Effector memory CD8-positive, alpha-beta T cell (primary cell): ENCODE measurements around the gene CLEC9A.
"Not testable (repeated sequence)": the region's sequence is repeated elsewhere in the genome, so short reads cannot be mapped to it uniquely, and the experiment has no call there.

ENCODE experiments used
- ATAC-seq: fragments of 150-1000 bp; cut with Tn5 transposase; replicated peaks from 2 replicates; pipeline ENCODE4 v1.10.0; 2021; ENCODE audit warnings: mild to moderate bottlenecking, moderate library complexity
- DNase-seq, 3 experiments: peaks; one replicate each; pipeline ENCODE4 v3.0.0; 2021
- H3K27ac Mint-ChIP-seq, 2 donors: one replicate each; pipeline ENCODE4 v1.8.0; 2022; ENCODE audit warnings: mild to moderate bottlenecking in 2 of 2, mixed read lengths in 2 of 2, moderate library complexity in 2 of 2
- H3K27me3 Mint-ChIP-seq, 2 donors: one replicate each; pipeline ENCODE4 v1.8.0; 2022; ENCODE audit warnings: mixed read lengths in 2 of 2
- H3K36me3 Mint-ChIP-seq: one replicate; pipeline ENCODE4 v1.8.0; 2022; ENCODE audit warnings: mild to moderate bottlenecking, moderate library complexity, mixed read lengths; ENCODE audit not compliant: insufficient read depth
- H3K4me1 Mint-ChIP-seq, 2 donors: one replicate each; pipeline ENCODE4 v1.8.0; 2022; ENCODE audit warnings: low read depth in 2 of 2, mixed read lengths in 2 of 2
- H3K4me3 Mint-ChIP-seq, 2 donors: one replicate each; pipeline ENCODE4 v1.8.0; 2022; ENCODE audit warnings: mild to moderate bottlenecking in 2 of 2, mixed read lengths in 2 of 2, moderate library complexity in 2 of 2
- H3K9me3 Mint-ChIP-seq, 2 donors: one replicate each; pipeline ENCODE4 v1.8.0; 2022; ENCODE audit warnings: mixed read lengths in 2 of 2
- total RNA-seq, 9 experiments: gene quantifications; one replicate each; lab custom pipeline; 2026; lab: John Stamatoyannopoulos, UW

The CLEC9A gene
- 0 to 0.17 (median 0) reads per million in 9 experiments for total RNA-seq

DNA sequence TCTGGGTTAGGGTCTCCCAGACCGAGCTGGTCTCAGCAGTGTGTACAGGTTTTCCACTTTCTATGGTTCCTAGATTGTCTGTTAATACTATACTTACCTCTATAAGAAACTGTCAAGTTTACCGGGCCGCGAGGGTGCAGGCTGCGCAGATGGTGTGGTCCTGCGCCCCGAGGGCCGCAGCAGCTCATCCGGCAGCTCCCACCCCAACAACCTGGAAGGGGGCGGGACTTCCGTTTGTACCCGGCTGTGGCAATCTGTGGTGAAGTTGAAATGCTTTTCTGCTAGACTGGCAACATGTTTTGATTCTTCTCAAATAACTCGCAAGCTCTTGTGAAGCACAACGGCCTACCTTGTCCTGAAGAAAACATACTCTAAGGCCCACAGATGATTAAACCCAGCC lies at the start of gene CLEC9A:
Gene CLEC9A (plus strand): TSS at position 237 of the 400 bp plus-strand sequence. CDS start 22,006 bp downstream, outside the sequence.
- Mint-ChIP-seq H3K36me3 (peaks cover 3% of the 10 kb centered on the region), H3K9me3 (no peaks in the 10 kb centered on the region), H3K4me3 (no peak within 1 kb of the TSS), H3K27ac (no peak within 1 kb of the TSS), H3K27me3 (peaks cover 18 to 19% of the 10 kb centered on the region in 2 donors), H3K4me1 (no peaks in the 10 kb centered on the region)
- DNase-seq (no peak), ATAC-seq (no peak)

DNA sequence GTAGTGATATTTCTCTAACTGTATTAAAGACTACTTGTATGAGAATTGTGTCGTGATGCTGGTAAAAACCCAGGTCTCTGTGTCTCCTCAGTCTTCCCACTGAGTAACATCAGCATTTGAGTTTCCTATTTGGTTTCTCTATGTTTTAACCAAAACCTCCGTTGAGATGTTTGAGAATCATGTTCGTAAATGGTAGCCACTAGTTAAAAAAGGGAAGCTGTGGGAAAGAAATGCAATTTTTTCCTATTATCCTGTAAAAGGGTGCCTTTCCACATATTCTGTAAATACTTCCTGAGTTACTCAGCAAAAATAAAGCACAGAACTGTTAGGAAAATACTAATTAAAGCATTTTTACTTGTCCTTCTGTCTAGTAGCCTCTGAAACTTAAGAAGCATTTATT lies 38.6 kb upstream of the CLEC9A start:
- Mint-ChIP-seq H3K9me3 (no peaks in the 10 kb centered on the region), H3K4me3 (no peak overlapping the region), H3K36me3 (no peaks in the 10 kb centered on the region), H3K4me1 (no peaks in the 10 kb centered on the region), H3K27ac (no peak overlapping the region), H3K27me3 (peaks cover 31 to 44% of the 10 kb centered on the region in 2 donors)
- ATAC-seq (no peak), DNase-seq (no peak)

DNA sequence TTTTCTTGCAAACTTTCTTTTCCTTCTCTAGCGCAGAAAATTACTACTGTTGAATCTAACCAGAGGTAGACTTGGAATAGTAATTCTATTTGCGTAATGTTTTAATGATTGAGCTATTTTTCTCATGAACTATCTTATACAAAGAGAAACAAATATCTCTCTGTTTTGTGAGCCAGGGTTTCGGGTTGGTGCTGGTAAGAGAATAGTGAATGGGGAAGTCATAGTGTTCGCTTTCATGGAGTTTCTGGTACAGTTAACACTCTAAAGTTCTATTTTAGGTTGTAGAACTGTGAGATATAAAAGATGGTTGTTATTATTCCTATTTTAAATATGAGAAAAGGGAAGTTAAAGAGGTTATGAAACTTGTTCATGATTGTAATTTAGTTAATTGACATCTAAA lies 38.2 kb upstream of the CLEC9A start:
- peaks cover 31 to 44% of the 10 kb centered on the region in 2 donors for H3K27me3 Mint-ChIP-seq

DNA sequence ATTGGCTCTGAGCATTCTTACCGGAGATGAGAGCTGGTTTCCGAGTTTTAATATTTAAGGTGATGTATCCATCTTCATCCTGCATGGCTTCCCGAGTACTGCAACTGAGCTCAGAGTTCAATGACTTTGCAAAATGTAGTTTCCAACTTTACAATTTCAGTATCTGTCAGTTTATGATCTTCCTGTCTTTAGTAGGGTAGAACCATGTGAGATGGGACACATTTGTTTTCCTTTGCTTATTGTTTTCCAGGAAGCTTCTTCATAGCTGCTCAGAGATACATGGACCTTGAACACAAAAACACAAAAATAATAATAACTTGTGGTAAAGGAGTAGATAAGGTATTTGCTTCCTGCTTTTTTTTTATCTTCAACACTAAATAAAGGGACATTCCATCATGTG lies 31.5 kb upstream of the CLEC9A start, which contains the start of gene CLEC1B:
Gene CLEC1B (minus strand): TSS at position 106 of the 400 bp plus-strand sequence. CDS start 21 bp downstream, at position 85.
- no peaks in the 10 kb centered on the region for H3K4me1 Mint-ChIP-seq
- no peaks in the 10 kb centered on the region for H3K36me3 Mint-ChIP-seq
- H3K27ac Mint-ChIP-seq, result no peak within 1 kb of the TSS
- ATAC-seq, result no peak
- H3K4me3 Mint-ChIP-seq, result no peak within 1 kb of the TSS
- DNase-seq, result no peak
- H3K9me3 Mint-ChIP-seq, result no peaks in the 10 kb centered on the region
- H3K27me3 Mint-ChIP-seq, result peaks cover 12 to 29% of the 10 kb centered on the region in 2 donors

More for the DNA sequence above, 38.2 kb upstream of the CLEC9A start:
- DNase-seq (no peak), ATAC-seq (no peak)
- no peak overlapping the region for H3K4me3 Mint-ChIP-seq
- no peak overlapping the region for H3K27ac Mint-ChIP-seq
- H3K36me3 Mint-ChIP-seq, result no peaks in the 10 kb centered on the region
- H3K9me3 Mint-ChIP-seq, result no peaks in the 10 kb centered on the region
- no peaks in the 10 kb centered on the region for H3K4me1 Mint-ChIP-seq

DNA sequence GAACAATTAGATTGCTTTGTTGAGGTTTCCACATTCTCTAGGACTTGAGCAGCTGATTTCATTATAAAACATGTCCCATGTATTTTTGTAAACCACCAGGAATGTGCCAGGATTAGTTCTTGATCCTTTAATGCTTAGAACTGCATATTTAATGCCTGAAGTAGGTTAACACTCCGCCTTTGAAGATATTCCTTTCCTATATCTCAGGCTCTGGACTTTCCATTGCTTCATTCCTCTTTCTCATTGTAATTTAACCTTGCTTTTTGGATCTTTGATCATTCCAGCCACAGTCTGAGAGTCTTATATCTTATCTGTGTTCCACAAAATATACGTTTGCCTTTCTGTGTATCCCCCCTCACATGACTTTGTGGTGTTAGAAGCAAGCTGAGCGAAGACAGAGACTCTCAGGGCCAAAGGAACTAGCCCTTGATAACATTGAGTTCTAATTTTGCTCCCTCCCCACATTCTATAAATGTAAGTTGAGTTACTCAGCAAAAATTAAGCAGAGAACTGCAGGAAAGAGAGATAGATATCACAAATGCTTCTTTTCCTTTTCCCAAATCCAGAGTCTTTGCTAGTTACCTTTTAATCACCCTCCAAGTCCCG lies 29.2 kb upstream of the CLEC9A start:
- Mint-ChIP-seq H3K27me3 (peaks cover 21 to 31% of the 10 kb centered on the region in 2 donors), H3K36me3 (no peaks in the 10 kb centered on the region), H3K9me3 (no peaks in the 10 kb centered on the region), H3K4me1 (no peaks in the 10 kb centered on the region), H3K4me3 (no peak overlapping the region), H3K27ac (no peak overlapping the region)
- DNase-seq (no peak), ATAC-seq (no peak)

DNA sequence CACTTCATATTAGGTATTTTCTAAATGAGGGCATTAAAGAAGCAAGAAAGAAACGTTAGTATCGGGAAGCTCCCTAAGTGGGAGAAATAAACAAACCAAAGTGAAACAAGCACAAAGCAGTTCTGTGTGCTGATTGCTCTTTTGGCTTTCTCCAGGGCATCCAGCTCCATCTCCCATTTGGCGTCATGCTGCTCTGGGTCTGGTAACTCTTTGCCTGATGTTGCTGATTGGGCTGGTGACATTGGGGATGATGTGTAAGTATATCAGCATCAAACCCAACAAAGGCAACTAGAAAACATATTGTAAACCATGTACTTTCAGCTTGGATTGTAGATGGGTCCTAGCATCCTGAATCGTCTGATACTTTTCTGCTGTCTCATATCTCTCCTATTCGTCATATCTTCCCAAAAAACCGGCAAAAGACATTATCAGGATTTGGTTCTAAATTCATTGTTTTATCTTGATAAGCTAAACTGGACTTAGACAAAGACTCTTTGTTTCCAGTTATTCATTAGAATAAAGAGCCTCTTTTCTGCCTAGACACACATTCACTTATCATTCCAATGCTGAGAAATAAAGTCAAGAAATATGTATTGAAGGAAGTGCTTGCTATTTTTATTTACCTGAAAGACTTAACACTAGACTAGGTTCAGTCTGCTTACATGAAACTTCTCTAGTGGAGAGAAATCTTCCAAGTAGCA lies 17.7 kb upstream of the CLEC9A start:
- Mint-ChIP-seq H3K27me3 (peaks cover 48 to 57% of the 10 kb centered on the region in 2 donors), H3K9me3 (no peaks in the 10 kb centered on the region), H3K36me3 (peaks cover 3% of the 10 kb centered on the region), H3K27ac (no peak overlapping the region), H3K4me1 (no peaks in the 10 kb centered on the region), H3K4me3 (no peak overlapping the region)
- DNase-seq, result no peak
- ATAC-seq, result no peak

DNA sequence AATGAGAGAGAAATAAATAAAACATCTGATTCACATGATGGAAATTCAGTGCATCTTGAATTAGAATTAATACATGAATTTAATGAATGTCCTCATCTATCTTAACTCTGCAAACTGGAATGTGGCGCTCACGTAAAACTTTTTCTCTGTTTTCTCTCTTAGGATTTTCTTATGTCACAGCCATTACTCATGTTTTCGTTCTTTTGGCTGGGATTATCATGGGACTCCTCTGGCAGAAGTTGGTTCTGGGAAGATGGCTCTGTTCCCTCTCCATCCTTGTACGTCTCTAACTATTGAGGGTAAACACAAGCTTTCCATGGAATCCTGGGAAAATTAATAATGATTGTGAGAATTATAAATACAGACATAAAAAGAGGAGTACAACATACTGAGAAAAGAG lies 15.0 kb upstream of the CLEC9A start:
- Mint-ChIP-seq H3K4me3 (no peak overlapping the region), H3K27me3 (peaks cover 39 to 43% of the 10 kb centered on the region in 2 donors), H3K36me3 (peaks cover 3% of the 10 kb centered on the region), H3K9me3 (no peaks in the 10 kb centered on the region), H3K27ac (no peak overlapping the region), H3K4me1 (no peaks in the 10 kb centered on the region)
- DNase-seq (no peak), ATAC-seq (no peak)

DNA sequence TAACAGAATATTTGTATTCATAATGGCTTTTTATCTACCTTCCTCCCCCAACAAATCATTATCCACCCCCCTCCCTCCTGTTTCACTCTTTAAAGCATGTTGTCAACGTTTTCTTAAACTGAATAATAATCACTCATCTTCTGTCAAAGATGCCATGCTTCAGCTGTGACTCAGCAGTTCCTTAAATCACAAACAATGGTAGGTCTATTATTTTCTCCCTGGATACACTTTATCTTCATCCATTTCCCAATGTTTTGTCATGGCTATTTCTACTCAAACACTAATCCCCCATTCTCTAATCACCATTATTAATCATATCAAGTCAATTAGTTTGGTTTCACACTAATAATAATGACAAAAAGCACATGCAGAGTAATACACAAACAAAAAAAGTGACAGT lies 13.6 kb upstream of the CLEC9A start:
- no peak for ATAC-seq
- DNase-seq, result no peak
- Mint-ChIP-seq H3K27me3 (peaks cover 28 to 44% of the 10 kb centered on the region in 2 donors), H3K36me3 (peaks cover 3% of the 10 kb centered on the region), H3K27ac (no peak overlapping the region), H3K4me3 (no peak overlapping the region), H3K4me1 (no peaks in the 10 kb centered on the region), H3K9me3 (no peaks in the 10 kb centered on the region)

DNA sequence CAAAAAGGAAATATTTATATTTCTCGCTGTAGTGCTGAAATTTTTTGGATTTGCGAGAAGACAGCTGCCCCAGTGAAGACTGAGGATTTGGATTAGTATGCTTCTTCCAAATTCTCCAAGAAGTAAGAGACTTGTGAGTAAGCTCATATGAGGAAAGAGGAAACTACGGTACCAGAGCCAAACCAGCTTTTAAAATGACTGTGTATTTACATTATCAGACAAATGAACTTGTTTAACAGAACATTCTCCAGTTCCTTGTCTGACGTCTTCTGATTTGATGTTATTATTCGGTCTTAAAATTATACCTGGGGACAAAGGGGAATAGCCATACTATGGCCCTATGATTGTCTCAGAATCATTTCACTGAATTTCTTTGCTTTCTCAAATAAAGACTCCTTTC lies 12.1 kb upstream of the CLEC9A start:
- no peaks in the 10 kb centered on the region for H3K9me3 Mint-ChIP-seq
- DNase-seq (no peak), ATAC-seq (no peak)
- H3K4me3 Mint-ChIP-seq, result no peak overlapping the region
- H3K36me3 Mint-ChIP-seq, result peaks cover 3% of the 10 kb centered on the region
- H3K4me1 Mint-ChIP-seq, result no peaks in the 10 kb centered on the region
- peaks cover 16 to 31% of the 10 kb centered on the region in 2 donors for H3K27me3 Mint-ChIP-seq
- no peak overlapping the region for H3K27ac Mint-ChIP-seq

DNA sequence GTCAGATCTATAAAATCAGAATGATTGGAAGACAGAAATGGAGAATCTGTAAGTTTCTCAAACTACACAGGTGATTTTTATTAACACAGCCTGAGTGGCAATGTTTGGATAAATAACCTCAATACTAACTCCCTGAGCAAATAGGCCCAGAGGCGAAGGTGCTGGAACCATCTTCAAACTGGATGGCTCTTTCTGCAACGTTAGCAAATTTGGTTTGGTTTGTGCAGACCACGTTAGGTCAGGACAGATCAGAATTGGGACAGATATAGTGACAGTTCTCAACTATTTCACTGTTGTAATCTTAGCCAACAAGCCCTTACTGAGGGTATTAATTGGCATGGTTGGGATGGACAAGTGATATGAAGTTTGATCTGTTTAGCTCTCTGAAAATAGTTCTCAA lies 9.1 kb upstream of the CLEC9A start:
- Mint-ChIP-seq H3K9me3 (no peaks in the 10 kb centered on the region), H3K27me3 (peaks cover 8 to 24% of the 10 kb centered on the region in 2 donors), H3K27ac (no peak overlapping the region), H3K36me3 (no peaks in the 10 kb centered on the region), H3K4me3 (no peak overlapping the region), H3K4me1 (no peaks in the 10 kb centered on the region)
- DNase-seq, result no peak
- no peak for ATAC-seq

DNA sequence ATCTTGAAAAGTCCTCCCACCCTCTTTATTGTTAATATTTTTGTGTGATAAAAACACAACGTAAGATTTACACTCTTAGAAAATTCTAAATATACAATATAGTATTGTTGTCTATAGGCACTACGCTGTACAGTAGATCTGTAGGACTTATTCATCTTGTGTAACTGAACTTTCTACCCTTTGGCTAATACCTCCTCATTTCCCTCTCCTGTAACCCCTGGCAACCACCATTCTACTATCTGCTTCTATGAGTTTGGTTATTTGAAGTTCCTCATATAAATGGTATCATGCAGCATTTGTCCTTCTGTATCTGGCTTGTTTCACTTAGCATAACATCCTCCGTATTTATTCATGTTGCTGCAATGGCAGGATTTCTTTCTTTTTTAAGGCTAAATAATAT lies 5.2 kb upstream of the CLEC9A start:
- Mint-ChIP-seq H3K27me3 (peaks cover 0 to 14% of the 10 kb centered on the region in 2 donors), H3K4me1 (no peaks in the 10 kb centered on the region), H3K36me3 (peaks cover 3% of the 10 kb centered on the region), H3K9me3 (no peaks in the 10 kb centered on the region), H3K27ac (no peak overlapping the region), H3K4me3 (no peak overlapping the region)
- no peak for DNase-seq
- no peak for ATAC-seq

DNA sequence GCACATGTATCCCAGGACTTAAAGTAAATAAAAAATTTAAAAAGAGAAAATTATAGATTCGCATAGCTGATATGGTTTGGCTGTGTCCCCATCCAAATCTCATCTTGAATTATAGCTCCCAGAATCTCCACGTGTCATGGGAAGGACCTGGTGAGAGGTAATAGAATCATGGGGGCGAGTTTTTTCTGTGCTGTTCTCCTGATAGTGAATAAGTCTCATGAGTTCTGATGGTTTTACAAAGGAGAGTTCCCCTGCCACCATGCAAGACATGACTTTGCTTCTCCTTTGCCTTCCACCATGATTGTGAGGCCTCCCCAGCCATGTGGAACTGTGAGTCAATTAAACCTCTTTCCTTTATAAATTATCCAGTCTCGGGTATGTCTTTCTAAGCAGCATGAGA lies 3.8 kb upstream of the CLEC9A start:
- not testable (repeated sequence) for DNase-seq, H3K4me1 Mint-ChIP-seq, H3K36me3 Mint-ChIP-seq, H3K4me3 Mint-ChIP-seq, H3K27ac Mint-ChIP-seq, H3K9me3 Mint-ChIP-seq, ATAC-seq
- peaks cover 8 to 13% of the 10 kb centered on the region in 2 donors for H3K27me3 Mint-ChIP-seq

DNA sequence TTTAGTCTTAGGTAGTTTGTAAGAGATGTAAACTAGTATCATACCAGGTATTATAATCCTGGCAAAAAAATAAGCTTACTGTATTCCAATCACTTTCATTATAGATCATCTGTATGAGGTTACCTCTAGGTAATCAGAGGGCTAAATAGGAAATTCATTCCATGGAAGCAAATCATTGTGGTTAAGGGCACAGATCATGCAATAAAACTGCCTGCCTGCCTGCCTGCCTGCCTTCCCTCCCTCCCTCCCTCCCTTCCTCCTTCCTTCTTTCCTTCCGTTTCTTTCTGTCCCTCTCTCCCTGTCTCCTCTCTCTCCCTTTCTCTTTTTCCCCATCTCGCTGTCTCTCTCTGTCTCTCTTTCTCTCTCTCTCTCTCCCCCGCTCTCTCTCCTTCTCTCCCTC lies 3.2 kb upstream of the CLEC9A start:
- H3K27ac Mint-ChIP-seq, result no peak overlapping the region
- DNase-seq, result no peak

DNA sequence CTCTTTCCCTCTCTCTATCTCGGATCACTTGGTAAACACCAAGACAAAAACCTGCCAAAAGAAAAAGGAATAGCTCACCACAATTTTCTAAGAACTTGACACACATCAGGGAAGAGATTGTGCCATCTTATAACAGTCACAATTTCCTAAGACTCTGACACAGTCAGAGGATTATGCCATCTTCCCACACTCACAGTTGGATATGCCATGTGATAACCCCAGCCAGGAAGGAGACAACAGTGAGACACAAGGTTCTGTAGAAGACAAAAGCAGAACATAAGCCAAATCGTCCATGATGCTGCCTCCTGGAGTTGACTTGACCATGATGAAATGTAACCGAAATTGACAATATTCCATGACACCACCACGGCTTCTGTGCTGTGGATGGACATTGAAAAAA lies 2.8 kb upstream of the CLEC9A start:
- Mint-ChIP-seq H3K36me3 (peaks cover 3% of the 10 kb centered on the region), H3K27me3 (peaks cover 13 to 16% of the 10 kb centered on the region in 2 donors), H3K4me1 (no peaks in the 10 kb centered on the region), H3K9me3 (no peaks in the 10 kb centered on the region), H3K4me3 (no peak overlapping the region), H3K27ac (no peak overlapping the region)
- ATAC-seq, result no peak
- no peak for DNase-seq

More for the DNA sequence above, 3.2 kb upstream of the CLEC9A start:
- Mint-ChIP-seq H3K4me1 (no peaks in the 10 kb centered on the region), H3K4me3 (no peak overlapping the region), H3K36me3 (peaks cover 3% of the 10 kb centered on the region), H3K27me3 (peaks cover 13 to 16% of the 10 kb centered on the region in 2 donors), H3K9me3 (no peaks in the 10 kb centered on the region)
- no peak for ATAC-seq
